ENCODE results near the gene PDHX. TPM values are rescaled to one million over a fixed set of nuclear protein-coding genes. Genes with fewer than 3 reads are reported as not detected.

PDHX gene
- total RNA-seq, 1 donor from 2014 or later, result 30.5 TPM

GRCh38 chr11:34964610-34965331 lies 48.4 kb downstream of the PDHX start:
- no peak for DNase-seq (ENCODE audit: low read depth)
- Histone ChIP-seq H3K36me3 (ENCODE audit: control insufficient read depth, insufficient read depth, low read length) (no peaks in the 10 kb centered on the region), H3K27me3 (ENCODE audit: control insufficient read depth, insufficient read depth, low read length) (no peaks in the 10 kb centered on the region), H3K4me3 (ENCODE audit: low read depth, low read length) (no peak overlapping the region)
- TF ChIP-seq CTCF (IDR thresholded peaks at IDR 0.05; ENCODE audit: insufficient read depth, low read length, poor library complexity, severe bottlenecking), result no peak

- Histone ChIP-seq H3K27me3 (ENCODE audit: control insufficient read depth, insufficient read depth, low read length) (no peaks in the 10 kb centered on the region), H3K4me3 (ENCODE audit: low read depth, low read length) (no peak overlapping the region), H3K36me3 (ENCODE audit: control insufficient read depth, insufficient read depth, low read length) (no peaks in the 10 kb centered on the region)
- no peak for DNase-seq (ENCODE audit: low read depth)
- TF ChIP-seq CTCF (IDR thresholded peaks at IDR 0.05; ENCODE audit: insufficient read depth, low read length, poor library complexity, severe bottlenecking), result no peak
Measured at GRCh38 chr11:34968862-34969261, 52.4 kb downstream of the PDHX start.

GRCh38 chr11:34970033-34970432 lies 53.6 kb downstream of the PDHX start:
- no peak for DNase-seq (ENCODE audit: low read depth)
- no peaks in the 10 kb centered on the region for H3K27me3 ChIP-seq (ENCODE audit: control insufficient read depth, insufficient read depth, low read length)
- TF ChIP-seq CTCF (IDR thresholded peaks at IDR 0.05; ENCODE audit: insufficient read depth, low read length, poor library complexity, severe bottlenecking), result no peak
- H3K4me3 ChIP-seq (ENCODE audit: low read depth, low read length), result no peak overlapping the region
- H3K36me3 ChIP-seq (ENCODE audit: control insufficient read depth, insufficient read depth, low read length), result no peaks in the 10 kb centered on the region

- Histone ChIP-seq H3K27me3 (ENCODE audit: control insufficient read depth, insufficient read depth, low read length) (no peaks in the 10 kb centered on the region), H3K4me3 (ENCODE audit: low read depth, low read length) (no peak overlapping the region), H3K36me3 (ENCODE audit: control insufficient read depth, insufficient read depth, low read length) (no peaks in the 10 kb centered on the region)
- no peak for TF ChIP-seq CTCF (IDR thresholded peaks at IDR 0.05; ENCODE audit: insufficient read depth, low read length, poor library complexity, severe bottlenecking)
- DNase-seq (ENCODE audit: low read depth), result no peak
Measured at GRCh38 chr11:34970480-34970879, 54.1 kb downstream of the PDHX start.

GRCh38 chr11:34971928-34972327 lies 55.5 kb downstream of the PDHX start:
- Histone ChIP-seq H3K27me3 (ENCODE audit: control insufficient read depth, insufficient read depth, low read length) (no peaks in the 10 kb centered on the region), H3K36me3 (ENCODE audit: control insufficient read depth, insufficient read depth, low read length) (no peaks in the 10 kb centered on the region), H3K4me3 (ENCODE audit: low read depth, low read length) (no peak overlapping the region)
- no peak for TF ChIP-seq CTCF (IDR thresholded peaks at IDR 0.05; ENCODE audit: insufficient read depth, low read length, poor library complexity, severe bottlenecking)
- DNase-seq (ENCODE audit: low read depth), result no peak

GRCh38 chr11:34972366-34972765 lies 55.9 kb downstream of the PDHX start:
- no peaks in the 10 kb centered on the region for H3K27me3 ChIP-seq (ENCODE audit: control insufficient read depth, insufficient read depth, low read length)
- no peak for DNase-seq (ENCODE audit: low read depth)
- no peak overlapping the region for H3K4me3 ChIP-seq (ENCODE audit: low read depth, low read length)
- H3K36me3 ChIP-seq (ENCODE audit: control insufficient read depth, insufficient read depth, low read length), result no peaks in the 10 kb centered on the region
- TF ChIP-seq CTCF (IDR thresholded peaks at IDR 0.05; ENCODE audit: insufficient read depth, low read length, poor library complexity, severe bottlenecking), result no peak

Measured in kidney epithelial cell (primary cell).